NCI-H748 (cell line): ENCODE data around the gene SGMS1.

ENCODE experiments used
- DNase-seq: peaks from one replicate; lab custom pipeline; 2025; ENCODE audit not compliant: unreplicated experiment; lab: John Stamatoyannopoulos, UW

SGMS1 gene

DNA sequence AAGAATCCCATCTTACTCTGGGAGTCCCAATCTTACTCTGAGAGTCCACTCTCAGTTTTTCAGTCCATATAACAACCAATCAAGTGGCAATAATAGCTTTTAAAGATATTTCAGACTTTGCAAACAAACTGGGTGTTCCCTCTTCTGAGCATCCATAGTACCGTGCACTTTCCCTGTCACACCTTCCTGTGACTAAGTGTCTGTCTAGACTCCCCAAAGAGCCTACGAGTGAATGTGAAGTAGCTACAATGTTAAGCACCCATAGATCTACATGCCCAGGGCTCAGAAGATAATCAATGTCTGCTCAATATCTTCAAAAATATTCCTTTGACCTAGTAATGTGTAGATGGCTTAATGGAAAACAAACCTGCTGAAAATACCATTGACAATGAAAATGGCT, 276.8 kb downstream of the SGMS1 start:
- DNase-seq = no peak

DNA sequence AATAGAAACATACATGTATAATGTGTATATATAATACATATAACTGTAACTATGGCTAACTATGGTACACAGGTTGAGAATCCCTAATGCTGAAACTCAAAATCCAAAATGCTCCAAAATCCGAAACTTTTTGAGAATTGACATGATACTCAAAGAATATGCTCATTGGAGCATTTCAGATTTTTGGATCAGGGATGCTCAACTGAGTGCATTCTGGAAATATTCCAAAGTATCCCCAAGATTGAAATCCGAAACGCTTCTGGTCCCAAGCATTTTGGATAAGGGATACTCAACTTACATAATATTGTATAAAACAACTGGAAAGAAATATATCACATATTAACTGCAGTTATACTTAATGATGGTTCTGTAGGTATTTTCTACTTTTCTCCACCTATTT, 278.2 kb downstream of the SGMS1 start:
- DNase-seq = no peak

DNA sequence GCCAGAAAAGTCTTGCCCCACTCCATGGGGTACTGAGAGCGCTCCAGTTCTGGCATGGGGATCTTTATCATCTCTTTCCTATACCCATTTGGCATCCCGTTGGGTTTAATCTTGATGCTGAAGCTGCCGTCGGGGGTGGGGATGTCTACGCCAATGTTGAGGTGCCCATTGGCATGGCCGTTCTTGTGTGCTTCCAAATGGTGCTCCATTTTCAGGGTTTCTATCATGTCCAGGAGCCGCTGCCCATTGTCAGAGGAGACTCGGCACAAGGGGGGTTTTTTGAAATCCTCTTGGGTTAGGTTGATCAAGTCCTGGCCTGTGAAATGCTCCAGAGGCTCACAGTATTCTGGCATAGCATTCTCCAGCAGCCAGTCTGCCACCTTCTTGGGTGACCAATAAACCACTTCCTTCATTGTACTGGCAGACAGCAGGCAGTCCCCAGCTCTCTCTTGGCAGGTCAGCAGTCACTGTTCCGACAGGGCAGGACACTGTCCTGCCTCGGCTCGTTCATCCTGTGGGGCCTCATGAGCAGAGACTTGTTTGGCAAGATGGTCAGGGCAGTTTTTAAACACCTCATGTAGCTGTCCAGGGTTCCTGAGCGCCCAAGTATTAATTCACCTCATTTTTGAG, 279.9 kb downstream of the SGMS1 start:
- DNase-seq = no peak

DNA sequence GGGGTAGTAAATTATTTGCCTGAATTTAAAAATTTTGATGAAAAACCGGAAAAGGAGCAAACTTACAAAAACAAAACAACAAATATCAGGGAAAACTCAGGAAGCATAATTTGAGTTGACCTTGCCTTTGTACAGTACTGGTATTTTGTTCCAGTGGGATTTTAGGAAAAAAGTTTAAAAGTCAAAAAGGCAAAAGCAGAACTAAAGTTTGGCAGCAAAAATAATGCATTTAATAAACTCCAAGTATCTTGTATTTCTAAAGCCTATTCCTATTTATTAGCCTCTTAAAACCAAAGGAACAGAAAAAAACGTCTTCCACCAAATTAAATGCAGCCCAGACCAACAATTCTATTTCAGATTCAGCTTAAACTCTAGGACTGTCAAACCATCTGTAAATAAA, 281.8 kb downstream of the SGMS1 start:
- no peak for DNase-seq

DNA sequence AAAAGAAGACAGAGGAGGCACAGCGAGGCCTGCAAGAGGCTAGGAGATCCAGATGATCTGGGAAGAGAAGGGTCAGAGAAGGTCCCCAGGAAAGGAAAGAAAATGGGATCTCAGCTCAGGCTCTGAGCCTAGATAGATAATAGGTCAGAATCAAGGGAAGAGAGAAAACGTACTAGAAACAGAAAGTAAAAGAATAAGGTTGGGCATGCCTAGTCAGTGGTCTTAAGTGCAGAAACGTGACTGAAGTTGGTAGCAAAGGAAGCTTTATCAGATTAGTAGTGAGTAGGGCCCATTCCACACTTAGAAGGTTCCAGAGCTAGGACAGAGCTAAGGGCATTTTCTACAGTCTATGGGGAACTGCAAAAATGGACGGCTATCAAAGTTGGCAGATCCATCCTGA, 287.6 kb downstream of the SGMS1 start:
- no peak for DNase-seq

DNA sequence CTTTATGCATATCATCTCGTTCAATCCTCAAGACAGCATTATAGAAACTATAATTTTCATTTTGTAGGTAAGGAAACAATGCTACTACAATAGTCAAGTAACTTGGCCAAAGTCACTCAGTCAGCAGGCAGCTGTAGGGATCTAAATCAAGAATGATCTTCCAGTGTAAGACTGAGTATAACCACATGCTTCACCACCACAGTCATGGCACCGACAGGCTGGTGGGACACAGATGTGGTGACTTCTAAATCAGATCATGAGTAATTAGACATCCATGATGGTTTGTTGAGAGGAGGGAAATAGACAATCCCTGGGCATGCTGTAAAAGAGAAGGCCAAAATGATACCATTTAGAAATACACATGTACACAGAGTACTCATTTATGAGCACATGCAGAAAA, 288.4 kb downstream of the SGMS1 start:
- no peak for DNase-seq

DNA sequence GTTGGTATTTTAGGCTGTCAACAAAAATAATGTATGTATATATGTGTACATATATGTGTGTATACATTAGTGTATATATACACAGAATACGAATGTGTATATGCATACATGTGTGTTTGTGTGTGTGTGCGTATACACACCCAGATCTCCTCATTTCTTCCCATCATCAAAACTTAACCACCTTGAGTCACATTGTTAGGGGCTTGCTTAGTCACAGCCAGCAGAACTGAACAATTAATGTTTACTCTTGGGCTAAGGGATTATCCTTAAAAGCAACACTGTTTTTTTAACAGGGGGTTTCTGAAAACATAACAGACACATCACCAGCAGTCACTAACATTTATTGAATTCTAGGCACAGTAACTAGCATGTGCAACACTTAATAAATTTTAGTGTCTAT, 289.5 kb downstream of the SGMS1 start:
- no peak for DNase-seq

DNA sequence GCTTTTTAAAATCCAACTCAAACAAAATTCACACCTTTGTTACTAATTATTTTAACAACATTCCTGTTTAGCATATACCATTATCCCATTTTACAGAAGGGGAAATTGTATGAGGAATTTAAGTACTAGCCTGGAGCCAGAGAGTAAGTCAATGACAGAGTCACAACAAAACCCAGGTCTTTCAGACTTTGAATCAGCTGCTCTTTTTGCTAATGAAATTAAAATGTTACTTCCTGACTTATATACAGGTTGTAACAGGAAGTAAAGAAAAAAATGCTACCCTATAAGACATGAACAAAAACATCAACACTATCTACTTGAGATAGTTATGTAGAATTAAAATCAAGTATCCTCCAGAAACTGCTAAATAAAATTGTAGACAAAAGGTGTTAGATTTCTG, 289.9 kb downstream of the SGMS1 start:
- DNase-seq = no peak

DNA sequence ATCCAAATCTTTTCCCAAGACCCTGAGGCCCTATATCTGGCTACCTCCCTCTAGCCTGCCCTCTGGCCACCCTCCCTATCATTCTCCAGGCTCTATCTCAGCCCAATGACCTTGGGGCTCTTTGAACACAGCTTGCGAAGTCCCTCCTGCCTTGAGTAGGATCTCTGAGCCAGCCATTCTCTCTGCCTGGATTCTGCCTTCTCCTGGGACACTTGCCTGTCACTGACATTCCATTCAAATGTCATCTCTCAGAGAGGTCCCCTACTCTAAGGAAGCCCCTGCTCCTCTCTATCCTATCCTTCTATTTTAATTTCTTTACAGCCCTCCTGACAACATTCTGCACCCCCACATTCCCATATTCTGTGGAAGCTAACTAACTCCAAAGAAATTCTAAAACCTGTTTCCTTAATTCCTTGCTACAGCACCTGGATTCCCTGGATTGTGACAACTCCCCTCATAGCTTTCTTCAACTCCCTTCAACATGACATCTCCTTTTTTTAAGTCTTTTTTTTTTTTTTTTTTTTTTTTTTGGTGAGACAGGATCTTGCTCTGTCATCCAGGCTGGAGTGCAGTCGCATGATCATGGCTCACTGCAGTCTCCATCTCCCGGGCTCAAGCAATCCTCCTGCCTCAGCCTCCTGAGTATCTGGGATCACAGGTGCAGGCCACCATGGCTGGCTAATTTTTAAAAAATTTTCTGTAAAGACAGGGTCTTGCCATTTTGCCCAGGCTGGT, 291.5 kb downstream of the SGMS1 start:
- no peak for DNase-seq

DNA sequence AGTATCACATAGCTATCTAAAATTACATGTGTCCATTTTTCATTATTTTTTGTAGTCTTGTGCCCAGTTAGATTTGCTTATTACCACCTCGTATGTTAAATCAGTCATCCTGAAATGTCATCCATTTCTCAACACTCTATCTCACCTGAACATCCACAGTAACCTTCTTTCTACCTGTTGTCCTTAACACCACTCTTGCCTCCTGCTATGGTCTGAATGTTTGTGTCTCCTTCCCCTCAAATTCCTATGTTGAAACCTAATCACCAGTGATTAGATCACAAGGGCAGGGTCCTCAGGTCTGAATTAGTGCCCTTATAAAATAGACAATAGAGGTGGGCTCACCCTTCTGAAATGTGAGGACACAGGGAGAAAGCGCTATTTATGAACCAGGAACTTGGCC, 292.3 kb downstream of the SGMS1 start:
- no peak for DNase-seq

DNA sequence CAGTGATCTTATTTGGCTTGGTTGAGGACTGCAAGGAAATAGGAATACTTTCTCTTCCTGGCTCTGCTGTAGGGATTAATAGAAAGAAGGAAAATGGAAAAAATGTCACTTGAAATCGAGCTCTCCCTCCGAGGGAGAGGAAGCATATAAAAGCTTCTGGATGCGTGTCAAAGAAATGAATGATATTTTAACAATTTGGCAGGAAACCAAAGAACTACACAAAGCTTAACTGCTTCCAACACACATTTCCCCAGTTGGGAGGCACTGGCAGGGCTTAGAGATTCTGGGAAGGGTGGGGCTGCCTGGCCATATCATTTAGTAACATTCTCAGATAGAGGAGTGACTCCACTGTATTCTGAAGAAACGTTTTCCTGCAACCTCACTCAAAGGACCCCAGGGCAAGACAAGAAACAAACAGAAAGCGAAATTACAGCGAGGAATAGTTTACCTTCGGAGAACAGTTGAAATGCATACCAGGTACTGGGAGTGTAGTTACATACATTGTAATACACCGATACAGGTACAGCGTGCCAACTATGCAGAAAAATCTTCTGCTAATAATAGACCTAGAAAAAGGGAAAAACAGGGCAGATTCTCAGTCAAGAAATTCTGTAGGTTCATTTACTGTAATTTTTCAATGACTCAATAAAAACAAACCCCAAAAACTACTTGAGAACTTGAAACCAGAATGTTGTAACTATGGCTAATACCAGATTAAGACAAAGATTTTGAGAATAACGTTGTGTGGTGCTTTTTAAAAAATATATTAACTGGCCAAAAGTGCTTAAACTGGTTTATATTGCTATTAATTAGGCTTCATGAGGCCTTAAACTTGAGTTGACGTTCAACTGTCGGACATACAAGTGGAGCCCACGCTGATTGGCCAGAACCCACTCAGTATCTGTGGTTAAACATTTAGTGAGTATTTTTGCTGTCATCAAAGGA, 296.7 kb downstream of the SGMS1 start:
- no peak for DNase-seq

DNA sequence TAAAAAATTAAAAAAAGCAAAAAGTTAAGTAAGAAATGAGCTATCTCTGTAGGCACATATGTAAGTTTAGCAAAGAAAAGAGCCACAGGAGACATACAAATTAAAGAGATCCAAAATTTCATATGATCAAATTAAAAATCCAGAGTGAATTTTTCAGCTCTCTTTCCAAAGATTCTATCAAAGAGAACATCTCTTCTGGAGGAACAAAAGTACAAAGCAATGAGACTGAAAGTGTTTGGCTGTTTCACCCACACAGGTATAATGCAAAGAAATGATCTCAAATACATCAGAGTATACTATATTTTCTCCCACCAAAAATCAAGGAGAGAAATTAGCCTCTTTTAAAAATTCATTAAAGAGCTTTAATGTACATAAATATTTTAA, 297.6 kb downstream of the SGMS1 start:
- DNase-seq = no peak

DNA sequence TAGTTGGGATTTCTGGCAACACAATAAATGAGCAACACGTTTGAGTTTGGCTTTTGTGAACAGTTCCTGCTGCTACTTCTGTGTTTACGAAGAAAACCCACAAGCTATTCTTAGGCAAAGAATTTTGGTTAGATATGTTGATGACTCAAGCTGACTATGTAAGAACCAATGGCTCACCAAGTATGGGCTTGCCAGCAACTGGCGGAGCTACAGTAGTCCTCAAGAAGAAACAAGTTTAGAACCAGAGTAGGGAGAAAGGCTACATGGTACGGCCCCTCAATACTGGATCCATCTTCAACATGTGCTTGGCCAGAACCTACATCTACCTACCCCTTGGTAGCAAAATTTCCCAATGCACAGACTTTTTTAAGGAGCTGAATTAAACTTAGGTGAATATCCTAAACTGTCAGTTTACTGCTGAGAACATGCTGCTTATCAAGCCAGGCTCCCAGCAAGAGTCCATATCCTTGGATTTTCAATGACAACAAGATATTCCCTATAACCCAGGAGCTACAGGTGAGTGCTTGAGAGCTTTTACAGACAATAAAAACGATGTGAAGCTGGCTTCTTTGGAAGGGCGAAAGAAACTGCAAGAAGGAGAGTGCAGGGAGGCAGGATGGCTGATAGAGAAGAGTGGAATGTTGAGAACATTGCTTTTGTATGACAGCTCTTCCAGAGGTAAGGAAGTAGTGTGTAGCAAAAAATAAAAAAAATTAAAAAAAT, 298.1 kb downstream of the SGMS1 start:
- no peak for DNase-seq

DNA sequence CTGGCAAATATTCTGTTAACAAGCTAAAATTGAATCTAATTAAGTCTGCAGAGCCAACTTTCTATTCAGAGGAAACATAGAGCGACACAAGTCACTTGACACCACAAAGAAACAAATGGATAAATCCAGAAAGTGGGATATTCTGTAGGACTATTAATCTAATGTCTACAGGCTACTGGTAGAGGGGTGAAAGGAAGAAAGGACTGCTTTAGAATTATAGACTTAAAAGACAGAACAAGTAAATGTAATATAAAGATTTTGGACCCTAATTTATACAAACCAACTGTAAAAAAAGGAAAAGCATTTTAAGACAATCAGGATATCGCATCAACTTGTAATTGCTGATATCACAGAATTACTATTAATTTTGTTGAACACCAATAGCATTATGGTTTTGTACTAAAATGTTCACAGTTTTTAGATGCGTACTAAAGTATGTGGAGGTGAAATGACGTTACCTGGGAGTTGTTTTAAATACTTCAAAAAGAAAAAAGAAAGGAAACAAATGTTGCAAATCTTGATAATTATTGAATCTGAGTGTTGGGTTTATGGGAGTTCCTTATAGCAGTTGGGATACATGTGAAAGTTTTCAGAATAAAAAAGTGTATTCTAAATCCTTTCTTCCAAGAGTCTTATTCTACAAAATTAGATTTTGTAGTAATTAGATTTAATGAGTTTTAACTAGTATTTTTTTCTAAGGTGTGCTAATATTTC, 298.9 kb downstream of the SGMS1 start:
- DNase-seq = no peak

DNA sequence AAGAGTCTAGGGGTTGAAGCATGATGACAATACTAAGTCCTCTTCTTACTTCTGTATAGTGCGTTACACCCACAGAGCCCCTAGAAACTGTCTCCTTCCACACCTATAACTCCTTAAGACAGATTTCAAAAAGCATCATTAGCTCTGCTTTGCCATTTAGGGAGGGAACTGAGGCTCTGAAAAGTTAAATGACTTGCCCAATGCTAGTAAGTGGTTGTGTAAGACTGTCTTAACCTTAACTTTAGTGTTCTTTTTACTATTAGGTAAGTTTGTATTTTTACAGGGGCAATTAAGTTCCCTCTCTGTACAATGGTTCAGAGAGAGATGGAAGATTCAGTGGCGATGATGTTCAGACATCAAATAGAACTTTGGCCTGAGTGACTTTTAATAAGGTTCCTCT, 299.7 kb downstream of the SGMS1 start:
- no peak for DNase-seq

DNA sequence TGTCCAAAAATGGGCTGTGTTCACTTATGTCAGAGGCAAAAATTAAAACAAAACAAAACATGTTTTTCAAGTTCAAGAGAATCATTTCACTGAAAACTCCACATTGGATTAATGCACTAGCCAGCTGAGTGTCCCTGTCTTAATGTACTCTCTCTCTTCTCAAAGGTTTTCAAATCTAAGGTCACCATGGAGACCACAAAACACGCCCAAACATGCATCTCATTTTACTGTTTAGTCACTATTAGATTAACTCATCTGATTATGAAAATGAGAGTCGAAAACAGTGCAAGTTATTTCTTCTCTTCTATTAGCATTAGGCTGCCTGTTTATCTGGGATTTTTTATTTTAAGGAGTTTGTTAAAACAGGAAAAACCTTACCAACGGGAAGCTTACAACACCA, 301.7 kb downstream of the SGMS1 start:
- DNase-seq = no peak

DNA sequence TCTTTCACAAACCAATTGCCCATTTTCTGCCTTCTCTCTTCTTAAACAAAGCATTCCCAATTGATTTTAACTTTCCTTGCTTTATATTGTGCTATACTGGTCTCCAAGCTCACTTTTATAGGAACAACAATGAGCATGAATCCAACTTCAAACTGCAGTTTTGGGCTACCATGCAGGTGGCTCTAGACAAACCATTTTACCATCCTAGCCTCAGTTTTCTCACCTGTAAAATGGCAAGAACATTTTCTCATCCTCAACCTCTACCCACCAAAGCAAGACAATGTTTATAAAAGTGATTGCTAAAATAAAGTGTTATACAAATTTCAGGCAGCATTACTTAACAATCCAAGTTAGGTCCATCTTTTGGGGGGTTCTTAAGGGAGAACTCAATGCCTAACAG, 305.6 kb downstream of the SGMS1 start:
- DNase-seq = no peak

DNA sequence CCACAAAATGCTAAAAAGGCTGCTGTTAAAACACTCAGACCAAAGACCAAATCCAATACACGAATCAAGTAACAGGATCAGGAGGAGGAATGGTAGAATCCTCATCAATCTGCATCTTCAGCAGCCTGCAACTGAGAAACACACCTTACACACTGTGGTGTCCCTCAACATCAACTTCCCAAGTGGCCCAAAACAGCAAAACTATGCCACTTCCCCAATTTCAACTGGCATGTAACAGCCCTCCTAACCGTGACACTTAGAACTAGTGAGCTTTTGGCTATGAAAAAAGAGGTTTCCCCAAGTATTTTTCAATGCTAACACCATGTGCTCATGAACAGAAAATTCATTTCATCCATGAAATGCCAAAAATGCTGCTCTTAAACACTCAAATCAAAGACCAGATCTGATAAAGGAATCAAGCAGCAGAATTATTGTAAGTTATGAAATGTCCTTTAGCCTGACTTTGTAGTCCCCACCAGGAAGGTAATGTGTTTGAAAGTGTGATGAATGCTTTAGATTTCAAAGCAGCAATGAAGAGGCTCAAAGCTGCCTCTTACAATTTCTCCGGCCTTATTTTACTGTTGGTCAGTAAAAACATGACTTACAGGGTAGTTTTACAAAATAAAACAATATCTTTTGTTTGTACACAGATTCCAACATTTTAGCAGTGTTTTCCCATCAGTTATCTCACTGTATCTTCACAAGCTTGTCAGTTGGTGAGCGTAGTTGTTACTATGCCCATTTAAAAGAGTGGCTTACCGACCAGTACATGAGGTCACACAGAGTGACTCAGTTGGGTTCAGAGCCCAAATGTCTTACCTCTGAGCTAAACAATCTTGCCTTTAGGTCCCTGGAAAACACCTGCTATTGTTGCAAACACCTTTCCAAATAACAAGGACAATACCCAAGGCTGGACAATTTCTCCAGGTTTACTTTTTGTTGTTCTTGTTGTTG, 306.8 kb downstream of the SGMS1 start:
- DNase-seq = no peak

DNA sequence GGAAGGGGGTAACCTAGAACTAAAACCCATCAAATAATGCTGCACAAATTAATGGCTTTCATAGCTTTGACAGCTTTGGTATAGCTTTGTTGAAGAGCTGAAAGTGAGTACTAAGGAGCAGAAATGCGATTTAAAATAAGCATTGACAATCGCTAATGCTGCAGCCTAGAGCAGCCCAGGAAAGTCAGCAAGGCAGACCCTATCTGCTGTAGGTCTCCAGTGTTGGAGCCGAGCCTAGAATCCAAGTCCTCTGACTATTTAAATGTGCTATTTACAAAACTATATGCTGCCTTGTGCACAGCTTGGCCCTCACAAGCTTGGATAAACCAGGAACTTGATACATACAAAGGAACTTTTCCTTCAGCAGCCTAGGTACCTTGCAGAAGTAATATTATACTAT, 307.6 kb downstream of the SGMS1 start:
- DNase-seq = no peak

DNA sequence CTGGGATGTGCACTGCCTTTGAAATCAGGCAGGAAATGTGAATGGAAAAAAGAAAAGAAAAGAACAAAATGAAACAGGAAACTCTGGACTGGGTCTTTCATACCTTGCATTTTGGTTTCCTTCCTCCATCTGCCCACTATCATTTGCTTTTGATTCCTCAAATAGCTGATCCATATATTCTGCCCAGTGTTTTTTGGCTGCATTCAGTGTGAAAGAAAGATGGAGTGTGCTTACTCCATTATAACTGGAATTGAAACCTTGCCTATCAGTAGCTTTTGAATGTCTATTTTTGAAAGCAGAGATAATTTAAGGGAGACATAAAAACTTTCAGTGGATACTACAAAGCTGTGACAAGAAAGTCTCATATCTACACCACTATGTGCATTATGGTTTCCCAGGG, 308.3 kb downstream of the SGMS1 start:
- no peak for DNase-seq
